GM19438 (cell line): Measurements from ENCODE around the gene ARRDC4.
"Not testable (repeated sequence)": the region's sequence is repeated elsewhere in the genome, so short reads cannot be mapped to it uniquely, and the experiment has no call there.

Experiments used
- ATAC-seq: cut with Tn5 transposase; IDR thresholded peaks from one replicate; pipeline ENCODE4 v1.9.1; 2021; ENCODE audit warnings: low read depth; ENCODE audit not compliant: unreplicated experiment

The ARRDC4 gene

DNA sequence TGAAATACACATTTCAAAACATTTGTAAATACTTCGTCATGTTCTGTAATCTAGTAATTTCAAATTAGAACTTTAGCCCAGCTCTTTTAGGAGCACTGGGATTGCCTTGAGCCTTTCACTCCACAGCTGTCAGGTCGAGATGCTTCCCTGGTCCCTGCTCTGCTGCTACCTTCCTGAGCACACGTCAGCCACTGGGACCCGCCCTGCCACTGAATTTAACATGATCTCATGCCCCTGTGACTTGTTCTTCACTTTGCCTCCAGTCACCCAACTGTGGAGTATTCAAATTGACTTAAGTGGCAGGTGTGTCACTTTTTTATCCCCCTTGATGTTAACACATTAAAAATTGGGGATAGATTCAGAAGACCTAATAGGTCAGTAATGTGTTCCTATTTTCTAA, 3.3 kb downstream of the ARRDC4 start:
- no peak for ATAC-seq

DNA sequence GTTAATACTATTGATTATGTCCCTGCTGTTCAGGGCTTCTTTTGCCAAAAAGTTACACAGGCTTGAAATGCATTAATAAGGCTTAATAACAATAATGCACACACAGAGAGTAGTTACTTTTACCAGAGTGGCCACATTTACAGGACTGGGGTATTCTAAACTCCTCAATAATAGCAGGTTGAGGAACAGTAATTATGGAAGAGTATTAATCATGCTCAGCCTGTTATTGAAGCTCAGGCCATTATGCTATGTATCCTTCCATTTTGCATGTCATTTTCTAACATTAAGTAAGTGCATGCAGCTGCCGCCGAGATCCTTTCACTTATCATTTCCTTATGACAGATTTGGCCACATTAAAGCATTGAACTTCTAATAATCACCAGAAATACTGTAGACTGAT, 5.7 kb downstream of the ARRDC4 start:
- ATAC-seq, result no peak

DNA sequence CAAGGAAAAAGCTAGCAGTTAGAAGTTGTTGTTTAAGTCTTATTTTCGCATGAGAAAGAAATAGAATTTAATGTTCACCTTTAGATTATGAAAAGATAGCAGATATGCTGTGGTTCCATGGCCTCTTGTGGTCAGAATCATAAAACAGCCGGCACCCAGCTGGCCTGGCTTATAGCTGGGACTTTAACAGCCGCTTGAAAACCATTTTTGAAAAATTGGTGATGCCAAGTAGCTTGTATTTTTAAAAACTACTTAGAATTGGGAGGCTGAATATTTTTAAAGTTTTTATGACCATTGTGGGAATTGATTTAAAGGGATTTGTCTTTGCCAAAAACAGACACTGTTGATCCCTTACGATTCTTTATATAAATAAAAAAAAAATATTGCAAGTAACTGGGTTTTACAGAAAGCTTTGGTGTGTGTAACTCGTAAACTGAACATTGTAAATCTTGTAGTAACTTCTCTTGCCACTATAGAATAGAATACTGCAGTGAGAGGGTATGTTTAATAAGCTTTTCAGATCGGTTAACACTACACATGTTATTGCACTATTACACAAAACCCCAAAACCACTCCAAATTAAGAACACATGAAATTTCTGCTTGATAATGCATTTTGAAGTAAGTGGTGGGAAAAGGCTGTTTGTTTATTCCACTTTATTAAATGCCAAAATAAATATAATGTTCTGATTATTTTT, 6.6 kb downstream of the ARRDC4 start:
- no peak for ATAC-seq

DNA sequence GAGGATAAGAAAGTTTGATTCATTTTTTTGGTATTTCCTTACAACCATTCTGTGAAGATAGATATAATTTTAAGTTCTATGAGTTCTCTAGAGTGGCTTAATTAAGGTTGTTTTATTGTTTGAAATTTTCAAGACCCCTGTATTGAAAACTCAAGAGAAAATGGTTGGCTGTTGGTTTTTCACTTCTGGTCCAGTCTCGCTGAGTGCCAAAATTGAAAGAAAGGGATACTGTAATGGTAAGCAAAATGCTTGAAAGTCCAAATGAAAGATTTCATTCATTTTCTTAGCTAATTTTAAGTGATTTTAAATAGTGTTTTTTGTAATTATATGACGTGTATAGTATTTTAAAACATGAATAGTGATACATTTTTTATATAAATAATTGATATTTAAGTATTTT, 7.4 kb downstream of the ARRDC4 start:
- no peak for ATAC-seq

DNA sequence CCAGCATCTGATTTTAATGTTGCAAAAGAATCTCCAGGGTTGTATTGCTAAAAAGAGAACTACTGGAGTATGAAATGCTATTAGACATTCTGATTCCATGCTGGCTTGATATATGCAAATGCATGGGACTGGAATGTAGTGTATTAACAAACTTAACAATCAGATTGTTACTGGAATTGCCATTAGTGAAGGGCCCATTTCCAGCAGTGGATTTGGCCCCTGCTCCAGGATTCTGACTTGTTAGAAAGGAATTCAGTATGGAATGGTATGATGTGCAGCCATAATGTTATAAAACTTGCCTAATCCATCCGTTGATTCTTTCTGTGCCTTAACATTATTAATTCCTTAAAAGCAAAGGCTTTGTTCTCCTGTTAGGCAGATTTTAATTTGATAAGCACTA, 7.9 kb downstream of the ARRDC4 start:
- ATAC-seq, result no peak

DNA sequence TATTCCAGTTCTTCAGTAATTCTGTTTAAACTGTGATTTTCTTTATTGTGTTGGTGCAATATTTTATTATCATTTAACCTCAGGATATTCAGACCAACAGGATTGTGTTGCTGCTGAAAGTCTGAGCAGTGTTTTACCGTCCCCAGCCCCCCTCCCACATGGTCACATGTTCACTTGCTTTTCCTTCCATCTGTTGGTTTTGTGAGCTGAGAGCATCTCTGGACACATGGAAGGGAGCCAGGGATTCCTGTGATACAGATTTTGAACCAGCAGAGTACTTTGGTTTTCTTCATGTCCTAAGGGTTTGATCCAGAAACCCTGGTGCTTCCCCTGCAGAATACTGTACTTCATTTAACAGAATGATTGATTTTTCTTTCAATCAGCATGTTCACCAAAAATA, 11.9 kb downstream of the ARRDC4 start:
- no peak for ATAC-seq

DNA sequence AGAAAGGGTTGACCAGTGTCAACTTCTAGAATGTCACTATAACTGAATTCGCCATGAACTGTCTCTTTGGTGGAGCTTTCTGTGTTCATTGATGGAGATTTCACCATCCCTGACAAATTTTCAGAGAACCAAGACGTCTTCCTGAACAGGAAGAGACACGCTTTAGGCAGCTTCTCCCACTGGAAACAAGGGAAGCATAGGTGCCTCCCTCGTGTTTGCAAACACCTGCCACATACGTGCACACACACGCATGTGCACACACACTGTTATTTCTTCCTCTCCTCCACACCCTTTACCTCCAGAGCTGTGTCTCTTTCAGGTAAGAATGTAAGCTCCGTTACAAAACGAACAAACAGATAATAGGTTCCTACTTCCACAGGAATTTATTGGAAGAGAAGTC, 15.6 kb downstream of the ARRDC4 start:
- no peak for ATAC-seq

DNA sequence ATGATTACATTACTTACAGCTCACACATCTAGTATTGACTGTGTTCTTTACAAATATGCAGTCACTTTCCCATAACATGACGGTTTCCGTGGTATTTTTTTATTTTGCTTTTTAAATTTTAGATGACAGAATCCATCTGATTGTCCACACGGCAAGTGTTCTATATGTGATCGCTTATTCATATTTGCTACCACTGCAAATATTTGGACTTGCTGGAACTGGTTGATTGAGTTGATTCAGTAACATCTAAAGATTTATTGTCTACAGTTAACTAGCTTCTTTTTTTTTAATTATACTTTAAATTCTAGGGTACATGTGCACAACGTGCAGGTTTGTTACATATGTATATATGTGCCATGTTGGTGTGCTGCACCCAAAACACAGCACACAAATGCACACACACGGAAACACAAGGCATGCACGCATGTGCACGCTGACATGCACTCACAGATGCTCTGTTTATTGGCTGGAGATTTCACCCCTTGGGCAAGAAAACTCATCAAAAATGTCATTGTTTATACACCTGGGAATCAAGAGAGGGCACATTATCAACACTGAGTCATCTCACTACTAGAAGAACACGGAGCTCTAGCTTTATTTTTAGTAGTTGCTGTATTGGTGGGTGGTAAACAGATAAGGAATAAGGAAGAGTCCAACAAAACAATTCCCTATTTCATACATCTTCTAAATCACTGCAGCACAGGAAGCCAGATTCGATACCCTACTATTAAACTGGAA, 16.4 kb downstream of the ARRDC4 start:
- no peak for ATAC-seq

DNA sequence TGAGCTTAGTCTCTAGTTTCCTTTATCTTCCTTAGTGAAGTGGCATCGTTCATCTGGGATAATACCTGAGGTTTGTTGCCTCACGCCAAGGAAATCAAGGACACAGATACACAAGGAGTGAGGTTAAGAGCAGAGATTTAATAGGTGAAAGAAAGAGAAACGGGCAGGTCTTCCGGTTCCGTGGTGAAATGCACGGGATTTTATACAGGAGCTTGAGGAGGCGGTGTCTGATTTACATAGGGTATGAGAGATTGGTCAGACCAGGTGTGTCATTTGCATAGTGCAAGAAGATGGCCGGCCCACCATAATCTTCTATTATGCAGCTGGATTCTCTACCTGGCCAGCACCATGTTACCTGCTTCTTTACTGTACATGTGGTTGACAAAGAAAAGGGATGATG, 17.2 kb downstream of the ARRDC4 start:
- ATAC-seq, result no peak

DNA sequence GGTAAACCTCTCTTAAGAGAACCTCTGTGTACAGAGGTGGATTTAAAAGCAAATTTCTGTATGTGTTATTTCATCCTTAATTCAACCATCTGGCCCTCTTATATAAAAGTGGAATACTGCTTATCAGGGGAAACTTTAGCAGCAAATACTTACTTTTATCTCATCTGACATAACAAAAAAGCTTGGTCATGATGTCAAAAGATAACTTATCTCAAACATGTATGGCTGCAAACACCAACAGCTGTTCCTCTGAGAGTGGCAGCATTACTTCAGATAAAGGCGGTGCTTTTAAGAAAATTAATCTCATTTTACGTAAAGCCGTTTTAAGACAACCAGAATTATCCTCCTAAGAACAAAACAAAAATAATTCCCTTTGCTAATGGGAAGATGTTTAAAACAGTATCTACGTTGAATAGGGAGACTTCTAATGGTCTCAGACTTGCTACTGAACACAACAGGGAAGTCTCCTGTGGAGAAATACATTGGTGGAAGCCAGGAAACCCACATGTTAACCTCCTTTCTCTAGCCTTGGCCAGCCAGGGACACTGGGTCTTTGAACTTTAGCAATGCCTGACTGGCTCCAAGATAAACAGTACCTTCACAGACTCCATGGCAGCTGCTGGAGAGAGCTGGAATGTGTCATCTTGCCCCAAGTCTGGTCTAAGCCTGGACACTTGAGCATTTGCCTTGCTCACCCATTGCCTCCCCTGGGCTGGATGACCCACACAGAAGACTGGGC, 18.1 kb downstream of the ARRDC4 start:
- no peak for ATAC-seq

DNA sequence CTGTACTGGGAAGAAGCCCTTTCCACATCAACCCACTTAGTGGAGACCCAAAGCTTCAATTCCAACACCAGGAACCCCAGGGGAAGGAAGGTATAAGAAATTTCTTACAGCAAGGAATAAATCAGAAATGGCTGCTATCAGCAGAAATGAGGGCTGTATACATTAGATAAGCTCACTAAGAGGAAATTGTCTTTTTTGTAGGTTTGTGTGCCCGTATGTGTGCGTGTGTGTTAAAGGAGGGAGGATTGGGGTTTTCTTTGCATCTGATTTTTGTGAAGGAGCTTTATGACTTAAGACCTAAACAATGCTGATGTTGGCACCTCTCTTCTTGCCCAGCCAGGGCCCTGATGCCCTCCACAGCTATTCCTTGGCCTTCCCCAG, 18.6 kb downstream of the ARRDC4 start:
- ATAC-seq, result no peak

DNA sequence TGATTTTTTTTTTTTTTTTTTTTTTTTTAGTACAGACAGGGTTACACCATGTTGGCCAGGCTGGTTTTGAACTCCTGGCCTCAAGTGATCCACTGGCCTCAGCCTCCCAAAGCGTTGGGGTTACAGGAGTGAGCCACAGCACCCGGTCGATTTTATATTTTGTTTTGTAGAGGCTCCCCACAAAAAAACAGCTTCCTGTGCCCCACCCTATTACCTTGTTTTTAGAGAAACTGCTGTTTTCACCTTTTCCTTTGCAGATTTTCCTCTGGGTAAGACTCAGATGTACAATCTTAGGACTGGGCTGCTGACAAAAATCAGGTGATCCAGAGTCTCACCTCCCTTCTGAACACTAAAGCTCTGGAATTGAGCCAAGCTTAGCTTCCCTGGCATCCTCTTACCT, 20.6 kb downstream of the ARRDC4 start:
- ATAC-seq, result no peak

DNA sequence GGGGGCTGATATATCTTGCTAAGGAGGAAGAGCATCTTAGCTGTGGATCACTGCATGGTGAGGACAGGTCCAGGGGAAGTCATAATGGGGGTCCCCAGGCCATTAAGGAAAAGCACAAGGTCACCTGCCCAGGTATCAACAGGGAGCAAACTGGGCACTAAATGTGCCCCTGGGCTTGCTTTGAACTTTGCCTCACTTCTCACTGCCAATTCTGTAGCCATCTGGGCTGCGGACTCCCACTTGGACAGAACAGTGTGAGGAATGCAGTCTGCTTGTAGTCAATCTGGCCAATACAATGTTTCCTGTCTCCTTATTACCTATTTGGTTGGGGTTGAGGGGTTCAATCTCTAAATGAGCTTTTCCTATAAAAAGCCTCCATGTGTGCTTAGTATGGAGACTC, 21.3 kb downstream of the ARRDC4 start:
- no peak for ATAC-seq

DNA sequence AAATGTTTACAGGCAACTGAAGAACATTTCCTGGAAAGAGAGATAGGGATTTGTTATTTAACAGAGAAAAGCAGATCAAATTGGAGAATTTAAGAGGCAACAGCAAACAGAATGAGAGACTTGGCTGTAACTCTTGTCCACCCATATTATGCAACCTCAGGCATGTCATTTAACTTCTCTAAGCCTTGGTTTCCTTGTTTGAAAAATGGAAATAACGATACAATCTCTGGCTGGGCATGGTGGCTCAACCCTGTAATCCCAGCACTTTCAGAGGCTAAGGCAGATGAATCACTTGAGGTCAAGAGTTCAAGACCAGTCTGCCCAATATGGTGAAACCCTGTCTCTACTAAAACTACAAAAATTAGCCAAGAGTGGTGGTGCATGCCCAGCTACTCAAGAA, 23.7 kb downstream of the ARRDC4 start:
- no peak for ATAC-seq

DNA sequence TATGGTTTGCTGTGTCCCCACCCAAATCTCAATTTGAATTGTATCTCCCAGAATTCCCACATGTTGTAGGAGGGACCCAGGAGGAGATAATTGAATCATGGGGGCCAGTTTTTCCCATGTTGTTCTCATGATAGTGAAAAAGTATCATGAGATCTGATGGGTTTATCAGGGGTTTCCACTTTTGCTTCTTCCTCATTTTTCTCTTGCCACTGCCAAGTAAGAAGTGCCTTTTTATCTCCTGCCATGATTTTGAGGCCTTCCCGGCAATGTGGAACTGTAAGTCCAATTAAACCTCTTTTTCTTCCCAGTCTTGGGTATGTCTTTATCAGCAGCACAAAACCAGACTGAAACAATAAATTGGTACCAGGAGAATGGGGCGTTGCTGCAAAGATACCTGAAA, 25.5 kb downstream of the ARRDC4 start:
- not testable (repeated sequence) for ATAC-seq

DNA sequence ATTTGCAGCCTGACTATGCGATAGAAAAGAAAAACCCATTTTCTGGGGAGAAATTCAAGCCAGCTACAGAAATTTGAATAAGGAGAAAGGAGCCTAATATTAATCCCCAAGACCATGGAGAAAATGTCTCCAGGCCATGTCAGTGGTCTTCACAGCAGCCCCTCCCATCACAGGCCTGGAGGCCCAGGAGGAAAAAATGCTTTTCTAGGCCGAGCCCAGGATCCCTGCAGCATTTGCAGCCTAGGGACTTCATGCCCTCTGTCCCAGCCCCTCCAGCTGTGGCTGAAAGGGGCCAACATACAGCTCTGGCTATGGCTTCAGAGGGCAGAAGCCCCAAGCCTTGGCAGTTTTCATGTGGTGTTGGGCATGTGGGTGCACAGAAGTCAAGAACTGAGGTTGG, 26.3 kb downstream of the ARRDC4 start:
- no peak for ATAC-seq

DNA sequence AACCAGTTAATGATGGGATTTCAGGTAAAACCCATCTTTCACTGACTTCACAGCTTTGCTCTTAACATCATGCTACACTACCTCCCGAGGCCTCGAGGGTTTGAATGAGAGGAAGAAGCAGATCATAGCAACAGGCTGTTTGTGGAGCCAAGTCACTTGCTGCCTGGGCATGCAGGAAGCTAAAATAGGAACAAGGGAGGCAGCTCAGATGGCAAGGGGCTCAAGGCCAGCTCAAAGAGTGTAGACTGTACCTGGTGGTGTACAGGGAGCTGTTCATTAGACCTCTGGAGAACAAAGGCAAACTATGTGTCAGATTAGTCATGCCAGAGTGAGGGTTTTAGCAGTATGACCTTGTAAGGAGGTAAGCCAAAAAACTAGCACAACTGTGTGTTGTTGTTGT, 28.8 kb downstream of the ARRDC4 start:
- no peak for ATAC-seq

DNA sequence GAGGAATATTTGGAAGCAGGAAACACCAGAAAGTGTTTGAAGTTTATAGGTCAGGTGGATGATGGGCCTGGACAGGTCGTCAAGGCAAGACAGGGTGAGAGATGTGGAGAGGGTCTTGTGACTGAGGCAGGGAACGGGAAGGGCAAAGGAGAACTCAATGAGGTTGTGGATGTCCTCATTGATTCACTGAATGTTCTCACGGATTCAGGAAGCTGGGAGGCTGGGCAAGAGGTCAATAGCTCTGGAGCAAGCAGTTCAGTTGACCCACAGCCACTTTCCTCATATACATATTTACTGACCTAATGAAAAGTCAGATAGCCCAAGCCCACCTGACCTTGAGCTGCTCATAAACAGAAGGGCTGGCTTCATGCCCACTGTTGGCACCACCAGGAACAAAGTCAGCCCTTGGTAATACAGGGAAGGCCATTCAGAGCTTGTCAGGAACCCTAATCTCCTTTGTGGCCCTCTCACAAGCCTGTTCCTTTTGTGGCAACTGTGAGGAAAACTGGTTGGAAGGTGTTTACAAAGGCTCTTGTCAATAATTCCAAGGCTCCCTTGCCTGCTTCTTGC, 31.6 kb downstream of the ARRDC4 start:
- ATAC-seq, result no peak

DNA sequence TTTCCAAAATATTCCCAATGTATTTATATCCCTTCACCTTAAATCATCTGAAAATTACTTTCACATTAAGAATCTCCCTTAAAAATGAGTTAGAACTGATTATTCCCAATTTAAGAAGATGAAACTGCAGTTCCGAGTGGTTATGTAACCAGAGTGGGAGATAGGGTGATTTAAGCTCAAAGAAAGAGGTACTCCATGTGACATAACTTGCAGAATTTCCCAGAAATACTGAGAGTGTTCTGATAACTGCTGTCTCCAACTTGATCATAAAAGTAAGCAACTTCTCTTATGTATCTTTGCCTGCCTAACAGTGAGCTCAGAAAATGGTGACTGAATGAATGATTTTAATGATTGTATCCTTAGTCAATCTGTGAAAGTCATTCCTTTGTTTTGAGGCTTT, 32.3 kb downstream of the ARRDC4 start:
- ATAC-seq, result no peak

DNA sequence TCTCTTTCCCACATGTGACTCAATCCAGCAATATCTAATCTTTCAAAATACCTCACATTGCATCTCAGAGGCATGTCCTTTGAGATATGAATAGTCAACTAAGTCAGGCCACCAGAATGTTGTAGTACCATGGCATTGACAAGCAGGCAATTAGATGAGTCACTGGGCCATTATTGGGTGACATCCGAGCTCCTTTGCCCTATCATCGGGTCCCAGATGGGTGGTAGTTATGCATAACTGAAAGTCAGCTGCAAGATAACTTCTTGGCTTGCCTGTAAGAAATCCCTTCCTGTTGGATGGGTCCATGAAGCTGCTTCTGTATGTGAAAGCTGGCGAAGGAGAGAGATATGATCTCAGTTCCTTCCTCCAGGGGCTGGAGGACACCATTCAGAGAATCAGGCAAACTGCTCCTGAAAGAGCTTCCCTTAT, 32.8 kb downstream of the ARRDC4 start:
- ATAC-seq, result no peak

DNA sequence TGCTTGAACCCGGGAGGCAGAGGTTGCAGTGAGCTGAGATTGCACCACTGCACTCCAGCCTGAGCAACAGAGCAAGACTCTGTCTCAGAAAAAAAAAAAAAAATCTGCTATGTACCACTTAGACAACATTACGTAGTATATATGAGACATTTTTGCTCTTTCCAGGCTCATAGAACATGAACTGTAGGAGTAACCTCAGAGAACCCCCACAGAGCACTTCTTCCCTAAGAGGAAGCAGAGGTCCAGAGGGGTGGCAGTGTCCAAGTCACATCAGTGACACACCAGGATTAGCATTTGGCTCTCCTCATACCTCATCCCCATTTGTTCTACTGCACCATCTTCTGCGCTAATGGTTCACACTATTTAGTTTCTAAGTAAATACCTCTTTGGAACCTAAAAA, 33.7 kb downstream of the ARRDC4 start:
- no peak for ATAC-seq
